Fibroblast of skin of left quadriceps (primary cell): Measurements from ENCODE around the gene SEC16A.

Experiments
- DNase-seq, 2 experiments: peaks; one replicate each; pipeline ENCODE4 v3.0.0-alpha.2; 2013; ENCODE audit warnings: low read depth in 2 of 2

Gene SEC16A

GRCh38 chr9:136463578-136463977 is 19.3 kb downstream of the SEC16A start:
- DNase-seq: no peak

DNA sequence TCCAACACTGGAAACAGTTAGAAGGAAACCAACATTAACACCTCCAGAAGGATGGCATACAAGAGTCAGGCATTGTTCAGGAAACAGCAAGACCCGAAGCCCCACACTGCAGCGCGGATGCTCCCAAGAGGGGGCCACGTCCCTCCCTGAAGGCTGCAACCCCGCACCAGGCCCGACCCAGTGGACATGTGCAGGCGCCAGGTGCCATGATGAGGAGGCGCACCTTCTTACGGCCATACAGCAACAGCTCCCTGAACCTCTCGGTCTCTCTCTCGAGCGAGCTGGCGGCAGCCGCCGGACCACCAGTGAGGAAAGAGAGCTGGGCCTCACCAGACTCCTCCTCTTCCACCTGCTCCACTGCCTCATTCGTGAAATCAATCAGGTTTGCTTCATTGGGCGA is 20.2 kb downstream of the SEC16A start:
- DNase-seq: no peak

DNA sequence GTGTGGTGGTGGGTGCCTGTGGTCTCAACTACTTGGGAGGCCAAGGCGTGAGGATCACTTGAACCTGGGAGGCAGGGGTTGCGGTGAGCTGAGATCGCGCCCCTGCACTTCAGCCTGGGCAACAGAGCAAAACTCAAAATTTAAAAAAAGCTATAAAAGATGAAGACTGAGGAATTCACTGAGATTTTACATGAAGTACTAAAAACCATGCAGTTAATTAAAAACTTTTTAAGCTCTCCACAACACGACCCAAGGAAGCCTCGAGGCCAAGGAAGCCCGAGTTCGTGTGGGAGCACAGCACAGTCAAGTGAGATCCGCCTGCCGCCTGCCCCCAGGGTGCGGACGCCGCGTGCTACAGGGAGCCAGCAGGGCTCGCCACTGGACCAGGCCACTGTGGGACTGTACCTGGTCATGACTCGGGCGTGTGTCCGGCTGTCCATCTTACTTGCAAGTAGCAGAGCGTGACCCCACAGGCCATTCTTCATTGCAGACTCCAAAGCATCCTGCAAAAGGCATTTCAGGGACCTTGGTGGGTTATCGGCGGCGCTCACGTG is 22.0 kb downstream of the SEC16A start:
- no peak for DNase-seq

- no peak for DNase-seq
Measured at GRCh38 chr9:136459425-136459824, 23.4 kb downstream of the SEC16A start.

DNA sequence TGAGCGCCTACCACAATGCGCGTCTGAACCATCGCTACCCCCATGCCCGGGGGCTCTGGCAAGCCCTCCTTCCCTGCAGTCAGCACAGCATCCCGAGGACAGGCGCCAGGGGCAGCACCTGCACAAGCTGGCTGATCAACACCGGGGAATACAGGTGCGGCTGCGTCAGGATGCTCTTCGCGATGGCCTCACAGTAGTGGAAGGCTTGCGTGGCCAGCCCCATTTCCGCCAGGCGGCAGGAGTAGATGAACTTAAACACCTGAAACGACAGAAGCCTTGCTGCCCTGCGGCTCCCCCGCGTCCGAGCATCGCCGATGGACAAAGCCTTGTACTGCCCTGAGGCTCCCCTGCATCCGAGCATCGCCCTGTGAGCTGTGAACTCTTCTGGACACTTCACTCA is 25.5 kb downstream of the SEC16A start:
- no peak for DNase-seq

DNA sequence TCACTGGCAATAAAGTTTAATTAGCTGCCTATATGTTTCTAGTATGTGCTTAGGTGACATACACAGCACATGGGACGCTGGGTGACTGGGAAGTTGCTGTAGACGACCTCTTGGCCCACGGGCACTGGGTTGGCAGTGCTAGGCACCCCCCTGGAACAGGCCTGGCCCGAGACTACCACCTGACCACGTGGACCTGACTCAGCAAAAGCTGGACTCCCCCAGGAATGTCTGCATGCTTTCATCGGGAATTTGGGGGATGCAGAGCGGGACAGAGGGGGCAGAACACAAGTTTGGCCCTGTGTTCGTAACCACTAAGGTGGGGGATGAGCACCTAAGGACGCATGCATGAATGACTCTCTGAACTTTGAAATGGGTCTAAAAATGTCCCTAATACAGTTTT is 26.6 kb downstream of the SEC16A start:
- no peak for DNase-seq

- DNase-seq: no peak
Measured at GRCh38 chr9:136455043-136456002, 27.5 kb downstream of the SEC16A start.

- no peak for DNase-seq
Measured at GRCh38 chr9:136454026-136454796, 28.6 kb downstream of the SEC16A start.

- DNase-seq: no peak
Measured at GRCh38 chr9:136453326-136453725, 29.5 kb downstream of the SEC16A start.

DNA sequence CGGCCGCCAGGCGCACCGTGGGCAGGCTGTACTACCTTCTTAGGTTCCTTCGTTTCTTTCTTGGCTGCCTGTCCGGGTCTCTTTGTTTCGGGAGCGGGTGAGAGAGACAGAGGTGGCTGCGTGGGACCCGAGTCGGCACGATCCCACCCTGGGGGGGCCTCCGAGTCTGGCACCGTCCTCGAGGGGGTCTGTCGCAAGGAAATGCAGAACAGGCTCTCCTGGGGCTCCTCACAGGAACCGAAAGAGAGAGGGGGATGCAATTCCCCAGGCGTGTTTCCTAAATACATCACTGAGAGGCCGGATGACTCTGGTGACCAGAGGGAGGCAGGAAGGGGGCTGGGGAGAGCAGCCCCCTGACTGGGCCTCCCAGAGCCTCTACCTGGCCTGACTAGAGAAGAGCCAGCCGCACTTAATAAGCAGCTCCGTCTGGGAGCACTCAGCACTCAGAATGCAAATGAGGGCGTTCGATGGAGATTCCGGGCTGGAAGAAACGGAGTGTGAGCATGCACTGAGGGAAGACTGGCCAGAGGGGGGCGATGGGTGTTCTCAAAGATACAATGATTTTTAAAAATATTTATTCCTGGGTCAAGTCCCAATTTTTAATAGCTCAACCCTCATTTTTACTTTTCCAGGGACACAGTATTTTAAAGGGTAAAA is 31.5 kb downstream of the SEC16A start:
- DNase-seq: no peak

DNA sequence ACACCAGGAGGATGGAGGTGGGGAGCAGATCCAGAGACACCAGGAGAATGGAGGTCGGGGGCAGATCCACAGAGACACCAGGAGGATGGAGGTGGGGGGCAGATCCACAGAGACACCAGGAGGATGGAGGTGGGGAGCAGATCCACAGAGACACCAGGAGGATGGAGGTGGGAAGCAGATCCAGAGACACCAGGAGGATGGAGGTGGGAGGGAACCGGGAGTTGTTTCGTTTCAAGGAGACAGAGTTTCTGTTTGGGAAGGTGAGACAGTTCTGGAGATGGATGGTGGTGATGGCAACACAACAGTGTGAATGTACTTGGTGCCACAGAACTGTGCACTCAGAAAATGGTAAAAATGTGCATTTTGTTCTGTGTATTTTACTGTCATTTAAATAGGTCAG is 34.2 kb downstream of the SEC16A start:
- DNase-seq: no peak

DNA sequence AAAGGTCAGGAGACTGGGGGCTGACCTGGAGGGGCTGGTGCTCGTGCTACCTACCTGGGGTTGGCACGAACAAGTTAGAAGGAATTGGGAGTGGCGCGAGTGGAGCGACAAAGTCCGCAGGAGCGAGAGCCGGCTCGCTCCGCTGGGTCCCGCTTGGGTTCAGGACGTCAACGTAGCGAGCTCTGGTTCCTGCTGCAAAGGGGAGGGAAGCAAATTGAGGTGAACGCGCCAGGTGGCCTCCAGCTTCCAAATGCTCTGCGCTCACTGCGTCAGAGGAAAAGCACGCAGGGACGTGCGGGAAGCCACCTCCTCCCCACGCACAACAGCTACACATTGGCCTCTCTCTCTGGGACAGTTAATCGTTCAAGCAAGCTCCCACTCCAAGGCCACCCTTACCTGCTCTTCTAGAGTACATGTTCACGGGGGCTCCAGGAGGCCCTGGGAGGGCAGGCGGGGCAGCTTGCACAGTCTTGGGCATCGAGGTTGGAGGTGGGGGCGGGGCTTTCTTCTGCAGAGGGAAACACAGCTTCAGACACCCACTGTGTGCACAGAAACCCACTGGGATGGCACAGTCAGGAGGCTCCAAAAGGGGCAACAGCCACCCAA is 35.6 kb downstream of the SEC16A start:
- DNase-seq: no peak

- DNase-seq: no peak
Measured at GRCh38 chr9:136445799-136446198, 37.0 kb downstream of the SEC16A start.

DNA sequence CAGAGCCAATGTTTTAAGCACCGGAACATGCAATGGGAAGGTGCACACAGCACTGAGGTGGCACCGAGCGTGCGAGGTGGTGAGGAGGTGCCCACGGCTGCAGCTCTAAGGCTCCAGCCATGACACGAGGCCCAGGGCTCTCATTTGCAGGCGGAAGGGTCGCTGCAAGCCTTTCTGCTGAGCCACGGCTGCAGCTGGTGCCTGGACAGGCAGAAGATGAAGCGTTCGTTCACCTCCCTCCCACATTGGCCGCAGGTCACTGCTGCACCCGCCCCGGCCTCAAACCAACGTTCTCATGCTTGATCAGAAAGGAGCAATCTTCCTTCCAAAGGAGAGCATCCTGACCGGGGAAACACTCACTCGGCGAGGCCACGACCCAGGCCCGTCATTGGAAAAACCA is 38.7 kb downstream of the SEC16A start:
- no peak for DNase-seq

- no peak for DNase-seq
Measured at GRCh38 chr9:136443687-136444086, 39.2 kb downstream of the SEC16A start.

- DNase-seq: no peak
Measured at GRCh38 chr9:136443087-136443486, 39.8 kb downstream of the SEC16A start.

DNA sequence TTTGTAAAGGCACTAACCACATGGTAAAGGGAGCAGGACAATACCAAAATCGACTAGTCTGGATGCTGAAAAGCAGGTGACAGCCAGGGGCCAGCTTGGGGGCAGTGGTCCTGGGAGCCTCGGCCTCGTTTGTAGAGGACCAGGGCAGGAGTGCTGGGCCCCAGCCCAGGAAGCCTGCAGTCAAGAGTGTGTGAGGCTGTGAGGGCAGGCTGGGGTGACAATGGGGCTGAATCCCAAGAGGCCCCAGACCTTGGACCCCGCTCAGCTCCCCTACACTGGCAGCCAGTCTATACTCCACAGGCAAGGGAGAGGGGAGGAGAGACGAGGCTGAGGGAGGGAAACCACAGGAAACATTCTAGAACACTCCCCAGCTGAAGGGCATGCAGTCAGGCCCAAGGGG is 40.6 kb downstream of the SEC16A start:
- no peak for DNase-seq

DNA sequence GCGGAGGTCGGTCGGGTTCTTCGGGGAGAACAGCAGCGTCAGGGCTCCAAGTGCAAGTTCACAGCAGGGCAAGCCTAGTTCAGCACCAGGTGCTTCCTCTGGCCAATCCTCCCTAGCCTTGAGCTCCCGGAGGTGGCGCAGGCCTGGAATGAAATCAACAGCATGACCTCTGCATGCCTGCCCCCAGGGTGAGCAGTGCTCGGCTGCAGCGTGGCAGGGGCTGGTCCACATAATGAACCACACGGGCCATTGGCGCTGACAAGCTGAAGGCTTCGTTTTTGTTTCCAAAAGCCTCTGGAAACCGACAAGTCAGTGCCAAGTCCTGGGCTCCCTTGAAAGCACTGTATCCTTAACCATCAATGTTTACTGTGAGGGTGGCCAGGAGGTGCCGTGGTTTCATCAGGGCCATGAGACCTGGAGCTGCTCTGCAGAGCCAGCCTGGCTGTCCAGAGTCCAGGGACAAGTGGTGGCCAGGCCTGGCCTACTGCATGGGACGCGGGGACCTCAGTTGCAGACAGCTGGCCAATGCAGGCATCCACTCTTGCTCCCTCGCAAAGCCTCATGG is 41.1 kb downstream of the SEC16A start:
- DNase-seq: no peak

DNA sequence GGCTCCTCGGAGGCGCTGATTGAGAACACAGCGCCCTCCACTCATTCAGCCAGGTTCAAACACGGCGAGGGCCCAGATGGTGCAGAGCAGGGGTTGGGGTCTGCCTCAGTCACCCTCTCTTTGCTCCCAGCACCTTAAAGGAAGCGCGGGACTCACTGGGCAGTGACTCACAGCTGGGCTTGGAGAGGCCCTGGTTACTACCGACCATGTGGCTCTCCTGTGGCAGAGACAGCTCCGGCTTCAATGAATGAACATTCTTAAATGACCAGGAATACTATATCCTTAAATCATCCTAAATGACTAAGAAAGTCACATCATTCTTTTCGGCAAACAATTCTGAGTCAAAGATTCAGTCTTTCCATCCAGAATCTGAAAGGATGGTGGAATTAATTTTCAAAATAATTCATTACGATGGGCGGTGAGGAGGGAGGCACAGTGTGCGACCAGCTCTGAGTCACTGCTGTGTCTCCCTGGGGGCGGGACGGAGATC is 41.6 kb downstream of the SEC16A start:
- DNase-seq: no peak

DNA sequence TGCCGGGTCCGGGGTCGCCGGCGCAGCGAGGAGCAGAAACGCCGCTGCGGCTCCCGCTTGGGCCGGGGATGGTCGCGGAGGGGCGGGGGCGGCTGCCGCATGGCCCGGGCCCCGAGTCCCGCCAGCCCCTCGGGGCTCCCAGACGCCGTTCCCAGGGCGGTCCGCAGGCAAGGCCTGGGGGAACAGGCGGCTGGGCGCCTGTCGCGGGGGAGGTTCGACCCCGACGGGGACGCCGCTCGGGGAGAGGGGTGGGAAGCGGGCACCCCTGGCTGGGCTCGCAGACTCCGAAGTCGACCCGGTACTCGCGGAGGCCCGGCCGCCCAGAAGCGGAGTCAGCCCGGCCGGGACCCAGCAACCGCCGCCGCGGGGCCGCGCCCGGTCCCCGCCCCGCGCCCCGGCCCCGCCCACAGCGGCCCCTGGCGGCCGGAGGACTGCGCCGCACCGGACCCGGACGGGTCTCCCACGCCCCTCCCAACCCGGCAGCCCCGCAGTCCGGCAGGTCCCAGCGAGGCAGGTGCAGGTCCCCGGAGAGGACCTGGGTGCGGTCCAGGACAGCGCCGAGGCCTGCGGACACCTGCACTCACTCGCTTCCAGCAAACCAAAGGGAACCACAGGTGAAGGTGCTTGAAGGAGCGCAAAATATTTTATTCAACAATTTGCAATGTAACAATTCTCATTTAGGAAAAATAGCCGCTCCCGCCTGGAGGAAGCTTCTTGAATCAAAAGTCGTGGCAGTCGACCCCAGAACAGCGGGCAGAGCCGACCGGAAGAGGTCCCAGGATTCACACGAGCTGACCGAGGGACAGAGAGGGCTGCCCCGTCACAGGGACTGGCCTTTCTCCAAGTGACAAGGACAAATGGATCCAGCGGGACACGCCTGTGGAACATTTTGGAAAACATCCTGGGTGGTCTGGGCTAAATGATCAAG is 43.1 kb downstream of the SEC16A start, which contains the start of gene INPP5E:
INPP5E (minus strand) TSS at position 365 of the 928 bp plus-strand sequence. CDS start 426 bp downstream, outside the sequence.
- DNase-seq: peak; percentile 24 to 33
